ENCODE data around the gene ANXA11. TPM values are rescaled to one million over a fixed set of nuclear protein-coding genes. Genes with fewer than 3 reads are reported as not detected.

Gene ANXA11
- polyA plus RNA-seq, 1 donor from 2014 or later: not detected

- H3K27ac ChIP-seq (ENCODE audit: low read length): no peak overlapping the region
- no peaks in the 10 kb centered on the region for H3F3A ChIP-seq (ENCODE audit: insufficient read depth, low read length, poor library complexity, severe bottlenecking)
- H3K9me2 ChIP-seq (ENCODE audit: insufficient read depth, low read length): no peaks in the 10 kb centered on the region
- H4K20me1 ChIP-seq (ENCODE audit: insufficient read depth): no peaks in the 10 kb centered on the region
- TF ChIP-seq POLR2AphosphoS5 (IDR thresholded peaks at IDR 0.05): no peak
- no peak for TF ChIP-seq RAD21 (conservative IDR thresholded peaks at IDR 0.05)
- TF ChIP-seq EZH2 (IDR thresholded peaks at IDR 0.05; ENCODE audit: borderline replicate concordance, insufficient read depth, low read length, poor library complexity, severe bottlenecking): no peak
- TF ChIP-seq REST (IDR thresholded peaks at IDR 0.05; ENCODE audit: borderline replicate concordance): no peak
- TF ChIP-seq CTCF (IDR thresholded peaks at IDR 0.05; ENCODE audit: poor library complexity, severe bottlenecking): no peak
- TF ChIP-seq TAF1 (IDR thresholded peaks at IDR 0.05; ENCODE audit: low read depth): no peak
- no peak for TF ChIP-seq SMC3 (conservative IDR thresholded peaks at IDR 0.05; ENCODE audit: poor library complexity)
- no peak for TF ChIP-seq EP300 (conservative IDR thresholded peaks at IDR 0.05; ENCODE audit: poor library complexity, severe bottlenecking)
- TF ChIP-seq MXI1 (conservative IDR thresholded peaks at IDR 0.05; ENCODE audit: poor library complexity, severe bottlenecking): no peak
- no peaks in the 10 kb centered on the region for H3K27me3 ChIP-seq (ENCODE audit: insufficient read depth, low read depth, low read length)
- H3K79me2 ChIP-seq (replicated peaks; ENCODE audit: insufficient read depth, low read length): no peaks in the 10 kb centered on the region
- H3K9me3 ChIP-seq (ENCODE audit: low read length): no peaks in the 10 kb centered on the region
- no peak overlapping the region for H3K9ac ChIP-seq (ENCODE audit: low read length)
- no peak overlapping the region for H2AFZ ChIP-seq (ENCODE audit: low read depth, low read length)
- no peak overlapping the region for H3K4me3 ChIP-seq (ENCODE audit: low read length)
- no peaks in the 10 kb centered on the region for H3K36me3 ChIP-seq (ENCODE audit: insufficient read depth, low read length)
- no peak overlapping the region for H3K4me2 ChIP-seq (ENCODE audit: low read length)
Measured at GRCh38 chr10:80170026-80170425, 35.3 kb downstream of the ANXA11 start.

DNA sequence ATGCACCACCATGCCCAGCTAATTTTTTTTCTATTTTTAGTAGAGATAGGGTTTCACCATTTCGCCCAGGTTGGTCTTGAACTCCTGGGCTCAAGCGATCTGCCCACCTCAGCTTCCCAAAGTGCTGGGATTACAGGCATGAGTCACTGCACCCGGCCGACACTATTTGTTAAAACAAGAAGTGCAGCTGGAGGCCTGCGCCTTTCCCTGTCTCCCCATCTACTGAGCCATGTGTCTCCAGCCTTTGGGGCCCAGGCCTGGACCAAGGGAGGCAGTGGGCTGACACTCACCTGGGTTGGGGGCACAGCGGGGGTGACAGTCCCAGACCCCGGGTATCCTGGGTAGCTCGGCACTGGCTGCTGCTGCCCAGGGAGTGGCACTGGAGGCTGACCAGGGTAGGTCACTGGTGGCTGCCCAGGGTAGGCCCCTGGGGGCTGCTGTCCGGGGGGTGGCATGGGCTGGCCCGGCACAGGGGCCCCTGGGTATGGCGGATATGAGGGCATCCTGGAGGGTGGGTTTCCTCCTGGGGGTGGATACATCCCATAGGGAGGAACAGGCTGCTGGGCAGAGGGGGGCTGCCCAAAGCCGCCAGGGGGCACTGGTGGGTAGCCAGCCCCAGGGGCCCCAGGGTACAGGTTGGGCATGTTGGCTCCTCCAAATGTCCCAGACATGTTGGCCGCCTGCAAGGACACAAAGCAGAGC is 36.5 kb downstream of the ANXA11 start:
- Histone ChIP-seq H3K27ac (ENCODE audit: low read length) (no peak overlapping the region), H3K4me3 (ENCODE audit: low read length) (no peak overlapping the region), H4K20me1 (ENCODE audit: insufficient read depth) (no peaks in the 10 kb centered on the region), H3K36me3 (ENCODE audit: insufficient read depth, low read length) (no peaks in the 10 kb centered on the region), H3K9me2 (ENCODE audit: insufficient read depth, low read length) (no peaks in the 10 kb centered on the region), H3K79me2 (replicated peaks; ENCODE audit: insufficient read depth, low read length) (no peaks in the 10 kb centered on the region), H3K27me3 (ENCODE audit: insufficient read depth, low read depth, low read length) (no peaks in the 10 kb centered on the region), H3K4me2 (ENCODE audit: low read length) (no peak overlapping the region), H3K9me3 (ENCODE audit: low read length) (no peaks in the 10 kb centered on the region), H3F3A (ENCODE audit: insufficient read depth, low read length, poor library complexity, severe bottlenecking) (no peaks in the 10 kb centered on the region), H2AFZ (ENCODE audit: low read depth, low read length) (no peak overlapping the region), H3K9ac (ENCODE audit: low read length) (no peak overlapping the region)
- TF ChIP-seq EP300 (conservative IDR thresholded peaks at IDR 0.05; ENCODE audit: poor library complexity, severe bottlenecking) (no peak), RAD21 (conservative IDR thresholded peaks at IDR 0.05) (no peak), MXI1 (conservative IDR thresholded peaks at IDR 0.05; ENCODE audit: poor library complexity, severe bottlenecking) (no peak), CTCF (IDR thresholded peaks at IDR 0.05; ENCODE audit: poor library complexity, severe bottlenecking) (no peak), EZH2 (IDR thresholded peaks at IDR 0.05; ENCODE audit: borderline replicate concordance, insufficient read depth, low read length, poor library complexity, severe bottlenecking) (no peak), POLR2AphosphoS5 (IDR thresholded peaks at IDR 0.05) (no peak), SMC3 (conservative IDR thresholded peaks at IDR 0.05; ENCODE audit: poor library complexity) (no peak)
